Measurements from ENCODE around the gene PLXNA2. TPM values are rescaled to one million over a fixed set of nuclear protein-coding genes. Genes with fewer than 3 reads are reported as not detected.

Gene PLXNA2
- total and polyA plus RNA-seq, 2 donors (not counting 3 experiments of a cell fraction or from before 2014, with no cell fraction given), result 42.6 to 229 TPM

GRCh38 chr1:208007319-208007937 lies 236.8 kb downstream of the PLXNA2 start:
- Histone ChIP-seq H3K9ac (replicated peaks; ENCODE audit: extremely low read depth, insufficient read depth, low read length) (no peak overlapping the region), H3K4me1 (ENCODE audit: control insufficient read depth, extremely low read depth, insufficient read depth, low read length) (peaks cover 7% of the 10 kb centered on the region), H3K4me2 (ENCODE audit: insufficient read depth, low read length) (peak overlapping the region; percentile 33), H3K27me3 (ENCODE audit: control insufficient read depth in 2 of 2, insufficient read depth in 2 of 2, low read length in 2 of 2) (peaks cover 0 to 2% of the 10 kb centered on the region in 2 experiments), H3K36me3 (ENCODE audit: control insufficient read depth in 2 of 2, extremely low read depth in 1 of 2, insufficient read depth in 2 of 2, low read length in 2 of 2) (no peaks in the 10 kb centered on the region), H3K79me2 (ENCODE audit: control insufficient read depth, insufficient read depth, low read length) (no peaks in the 10 kb centered on the region), H3K27ac (ENCODE audit: insufficient read depth, low read depth, low read length) (no peak overlapping the region), H3K4me3 (replicated peaks in 1 of 3; ENCODE audit: insufficient read depth in 1 of 3, low read depth in 1 of 3, low read length in 3 of 3) (no peak overlapping the region), H4K20me1 (replicated peaks; ENCODE audit: control insufficient read depth, extremely low read depth, insufficient read depth, low read length) (no peaks in the 10 kb centered on the region), H3K9me1 (replicated peaks; ENCODE audit: control insufficient read depth, extremely low read depth, insufficient read depth, low read length) (no peaks in the 10 kb centered on the region), H2AFZ (ENCODE audit: low read depth, low read length) (no peak overlapping the region), H3K9me3 (replicated peaks; ENCODE audit: control insufficient read depth, insufficient read depth, low read length) (no peaks in the 10 kb centered on the region)
- BruUV-seq (replicated peaks), result no TSS peak
- intact Hi-C loops (cut with micrococcal nuclease), result no loop called here
- TF ChIP-seq POLR2A (IDR thresholded peaks at IDR 0.05; ENCODE audit: low read depth, low read length), result no peak
- no peak for TF ChIP-seq POLR2AphosphoS5 (IDR thresholded peaks at IDR 0.05; ENCODE audit: insufficient read depth, low read depth, low read length)
- no peak for TF ChIP-seq MAX (IDR thresholded peaks at IDR 0.05; ENCODE audit: insufficient read depth, insufficient read length)
- TF ChIP-seq CTCF (IDR thresholded peaks at IDR 0.05; ENCODE audit: extremely low read depth in 1 of 2, insufficient read depth in 1 of 2, low read depth in 1 of 2, low read length in 2 of 2), result no peak
- TF ChIP-seq EZH2 (IDR thresholded peaks at IDR 0.05; ENCODE audit: borderline replicate concordance, low read depth, low read length, severe bottlenecking), result no peak
- no peak for TF ChIP-seq JUN (IDR thresholded peaks at IDR 0.05; ENCODE audit: borderline replicate concordance, insufficient read depth, insufficient read length, low read depth)
- TF ChIP-seq MYC (IDR thresholded peaks at IDR 0.05; ENCODE audit: low read depth, low read length), result no peak
- TF ChIP-seq FOS (IDR thresholded peaks at IDR 0.05; ENCODE audit: borderline replicate concordance, insufficient read depth, low read length), result no peak
- no peak for TF ChIP-seq GATA2 (IDR thresholded peaks at IDR 0.05; ENCODE audit: insufficient read depth, insufficient read length, low read depth, low read length)
- ChIA-PET CTCF (interaction anchor here (1.4 to 3.5 kb wide), 5 partner anchors 9 to 238 kb away, joined by 3 to 20 read pairs (median 11); no protein-coding TSS in a partner anchor), POLR2A (no interaction called here)
- FAIRE-seq, result no peak
- peak; percentile 64 for DNase-seq (ENCODE audit: low read depth, low spot score)
- dilution Hi-C loops (cut with MboI; ENCODE audit: extremely low pct_ligation_motif_present, low sequenced_read_pairs), result no loop called here
